HCT116 (cell line): ENCODE measurements around the gene TNFRSF9. TPM values are rescaled to one million over a fixed set of nuclear protein-coding genes. Genes with fewer than 3 reads are reported as not detected.

Experiments used
- ATAC-seq: fragments of 200-7000 bp; cut with Tn5 transposase; 2 replicates; pipeline ENCODE4 v1.9.1; 2020; ENCODE audit warnings: mild to moderate bottlenecking, moderate library complexity
- BruUV-seq: library from RNA; stranded (reverse); fragments of 400-500 nt; replicated peaks from 2 replicates; lab custom pipeline; 2021; lab: Mats Ljungman, UMichigan
- CTCF ChIA-PET: fragments of 300-600 bp; sonication (Branson Sonifier 250); formaldehyde crosslinking; loops from one replicate; lab custom pipeline; 2021; ENCODE audit warnings: antibody characterized with exemption; lab: Charles Lee
- POLR2A ChIA-PET: fragments of 300-600, 350-600 bp; sonication (Branson Sonifier 250); formaldehyde crosslinking; loops from one replicate; lab custom pipeline; 2021; ENCODE audit warnings: antibody characterized with exemption; lab: Charles Lee
- RAD21 ChIA-PET, 2 experiments: fragments of 300-600 bp; sonication (Branson Sonifier 250); formaldehyde crosslinking; loops; one replicate each; lab custom pipeline; 2023; ENCODE audit warnings: low total read pairs in 2 of 2; ENCODE audit not compliant: uncharacterized antibody in 2 of 2, unreplicated experiment in 2 of 2, low non-redundant PET in 1 of 2; lab: Charles Lee
- DNase-seq: peaks from one replicate; pipeline ENCODE4 v3.0.0-alpha.2; 2010; ENCODE audit warnings: low read depth, low spot score
- H2AFZ ChIP-seq: fragments of 200-600 bp; shearing (Covaris generic), sonication (generic); 2 replicates; pipeline ENCODE4 v1.6.1; 2017; ENCODE audit warnings: low read depth, mixed run types, mixed read lengths, antibody characterized with exemption, low read length; ENCODE audit not compliant: poor library complexity, severe bottlenecking
- H3K27ac ChIP-seq: 2 replicates; pipeline ENCODE4 v1.5.1; 2012; ENCODE audit warnings: low read depth, low read length
- H3K27me3 ChIP-seq: fragments of 200-600 bp; sonication (generic); 2 replicates; pipeline ENCODE4 v1.6.1; 2016; ENCODE audit warnings: mixed run types, low read length, mixed read lengths; ENCODE audit not compliant: insufficient read depth
- H3K36me3 ChIP-seq, 2 experiments: fragments of 200-500 bp in 1 of 2; fragments of 200-600 bp in 1 of 2; sonication (Bioruptor generic) in 1 of 2; sonication (generic) in 1 of 2; 2 replicates each; pipeline versions ENCODE4 v1.5.1 to v1.6.1; 2014 to 2016; ENCODE audit warnings: low read length in 2 of 2, inconsistent platforms in 1 of 2, mixed read lengths in 1 of 2, mixed run types in 1 of 2; ENCODE audit not compliant: insufficient read depth in 2 of 2, control insufficient read depth in 1 of 2
- H3K4me1 ChIP-seq, 2 experiments: fragments of 200-600 bp in 1 of 2; sonication (generic) in 1 of 2; 2 replicates each; pipeline versions ENCODE4 v1.5.1 to v1.6.1; 2012 to 2017; ENCODE audit warnings: low read length in 2 of 2, inconsistent platforms in 1 of 2, mild to moderate bottlenecking in 1 of 2, mixed read lengths in 1 of 2, mixed run types in 1 of 2, moderate library complexity in 1 of 2; ENCODE audit not compliant: insufficient read depth in 2 of 2, control insufficient read depth in 1 of 2
- H3K4me2 ChIP-seq: fragments of 200-600 bp; sonication (generic); 2 replicates; pipeline ENCODE4 v1.6.1; 2017; ENCODE audit warnings: mixed run types, low read length, mixed read lengths
- H3K4me3 ChIP-seq, 2 experiments: fragments of 200-600 bp in 1 of 2; sonication (generic) in 1 of 2; replicated peaks in 1 of 2; 2 replicates each; pipeline ENCODE4 v1.5.1; 2011 to 2016; ENCODE audit warnings: low read length in 2 of 2, control low read depth in 1 of 2, low read depth in 1 of 2, mild to moderate bottlenecking in 1 of 2, mixed read lengths in 1 of 2, mixed run types in 1 of 2
- H3K79me2 ChIP-seq: fragments of 200-600 bp; sonication (generic); 2 replicates; pipeline ENCODE4 v1.6.1; 2017; ENCODE audit warnings: mild to moderate bottlenecking, mixed run types, low read length, moderate library complexity, mixed read lengths; ENCODE audit not compliant: insufficient read depth
- H3K9ac ChIP-seq: fragments of 200-600 bp; sonication (generic); 2 replicates; pipeline ENCODE4 v1.6.1; 2016; ENCODE audit warnings: low read length, mixed read lengths
- H3K9me2 ChIP-seq: fragments of 200-600 bp; sonication (generic), shearing (Covaris generic); 2 replicates; pipeline ENCODE4 v1.6.1; 2017; ENCODE audit warnings: mixed run types, mild to moderate bottlenecking, moderate library complexity; ENCODE audit not compliant: insufficient read depth
- H3K9me3 ChIP-seq, 2 experiments: fragments of 200-500 bp in 1 of 2; fragments of 200-600 bp in 1 of 2; sonication (Bioruptor generic) in 1 of 2; sonication (generic) in 1 of 2; 2 replicates each; pipeline ENCODE4 v1.6.1; 2014 to 2017; ENCODE audit warnings: low read length in 2 of 2, mixed read lengths in 2 of 2, inconsistent platforms in 1 of 2, low read depth in 1 of 2, mild to moderate bottlenecking in 1 of 2, mixed run types in 1 of 2, moderate library complexity in 1 of 2; ENCODE audit not compliant: control insufficient read depth in 1 of 2, insufficient read depth in 1 of 2
- H4K20me1 ChIP-seq: fragments of 200-600 bp; sonication (generic), shearing (Covaris generic); 2 replicates; pipeline ENCODE4 v1.6.1; 2017; ENCODE audit warnings: mixed run types, mild to moderate bottlenecking, moderate library complexity; ENCODE audit not compliant: insufficient read depth
- JUND ChIP-seq: IDR thresholded peaks from 2 replicates; pipeline ENCODE4 v1.6.1; 2012
- POLR2A ChIP-seq: IDR thresholded peaks from 2 replicates; pipeline ENCODE4 v1.7.0; 2011; ENCODE audit warnings: borderline replicate concordance; ENCODE audit not compliant: insufficient read depth, insufficient read length; ENCODE audit errors: extremely low read depth
- POLR2AphosphoS5 ChIP-seq: IDR thresholded peaks from 2 replicates; pipeline ENCODE4 v1.6.1; 2011; ENCODE audit warnings: mild to moderate bottlenecking, low read depth, low read length, moderate library complexity
- RAD21 ChIP-seq: IDR thresholded peaks from 2 replicates; pipeline ENCODE4 v1.6.1; 2012; ENCODE audit warnings: low read depth, mild to moderate bottlenecking
- SIN3A ChIP-seq: IDR thresholded peaks from 2 replicates; pipeline ENCODE4 v1.6.1; 2012; ENCODE audit warnings: low read depth
- SP1 ChIP-seq: IDR thresholded peaks from 2 replicates; pipeline ENCODE4 v1.6.1; 2012; ENCODE audit warnings: low read depth
- SRF ChIP-seq: IDR thresholded peaks from 2 replicates; pipeline ENCODE4 v1.6.1; 2012; ENCODE audit warnings: low read depth
- TCF7L2 ChIP-seq: IDR thresholded peaks from 2 replicates; pipeline ENCODE4 v1.7.0; 2011; ENCODE audit warnings: borderline replicate concordance, inconsistent platforms; ENCODE audit not compliant: insufficient read depth, insufficient read length; ENCODE audit errors: extremely low read depth
- intact Hi-C: fragments of 100-400 bp; cut with micrococcal nuclease; formaldehyde crosslinking; loops from 2 replicates; pipeline ENCODE4 v1.10.0; 2022
- total RNA-seq: library from RNA; stranded (reverse); gene quantifications from one replicate; pipeline ENCODE4 v1.2.1, GENCODE V29; 2021; ENCODE audit not compliant: unreplicated experiment
- TF ChIP-seq, protein P1 (sequence below): IDR thresholded peaks from 2 replicates; pipeline ENCODE4 v1.6.1; 2012
- TF ChIP-seq, protein P2 (sequence below), 3 experiments: fragments of 200-600 bp in 1 of 3; sonication (generic) in 1 of 3; IDR thresholded peaks in 2 of 3; conservative IDR thresholded peaks in 1 of 3; 2 replicates each; pipeline ENCODE4 v1.5.1; 2012 to 2017; ENCODE audit warnings: low read depth in 2 of 3, low read length in 2 of 3, antibody characterized with exemption in 1 of 3, borderline replicate concordance in 1 of 3, control low read depth in 1 of 3, mild to moderate bottlenecking in 1 of 3, mixed read lengths in 1 of 3, mixed run types in 1 of 3, moderate library complexity in 1 of 3; ENCODE audit not compliant: insufficient read depth in 1 of 3

The TNFRSF9 gene
- total RNA-seq, 1 experiment from 2014 or later, result 0.20 TPM

DNA sequence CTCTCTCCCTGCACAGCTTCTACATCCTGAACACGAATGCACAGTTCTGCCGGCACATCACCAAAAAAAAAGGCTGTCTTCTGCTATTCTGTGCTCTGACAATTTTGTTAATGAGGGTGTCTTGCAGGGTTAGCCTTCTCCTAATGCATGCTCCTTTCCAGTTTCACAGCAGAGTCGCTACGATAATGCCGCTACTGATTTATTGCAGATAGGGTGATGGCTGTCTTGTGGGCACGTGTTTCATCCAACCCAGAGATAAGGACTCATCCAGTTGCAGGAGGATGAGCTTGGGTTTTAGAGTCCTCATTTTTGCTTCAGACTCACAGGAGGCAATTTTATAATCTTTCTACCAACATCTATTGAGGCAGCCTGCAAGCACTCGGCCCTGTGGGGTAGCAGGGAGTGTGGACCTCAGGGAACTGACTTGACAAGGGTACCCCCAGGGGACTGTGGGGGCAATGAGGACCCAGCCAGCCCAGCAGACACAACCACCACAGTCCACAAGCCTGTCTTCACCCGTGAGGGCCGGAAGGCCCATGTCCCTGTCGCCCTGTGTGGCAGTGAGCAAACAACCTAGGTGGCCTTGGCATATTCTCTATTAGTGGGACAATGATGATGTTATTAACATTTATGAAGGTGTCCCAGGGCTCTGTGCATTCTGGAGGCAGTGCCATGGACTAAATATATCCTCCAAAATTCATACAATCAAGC, 72.4 kb downstream of the TNFRSF9 start:
- Histone ChIP-seq H3K79me2 (no peaks in the 10 kb centered on the region), H2AFZ (no peak overlapping the region), H3K4me2 (no peak overlapping the region), H3K4me3 (no peak overlapping the region), H4K20me1 (no peaks in the 10 kb centered on the region), H3K9ac (no peak overlapping the region), H3K4me1 (no peaks in the 10 kb centered on the region), H3K27ac (no peak overlapping the region), H3K27me3 (no peaks in the 10 kb centered on the region), H3K9me2 (no peaks in the 10 kb centered on the region), H3K36me3 (no peaks in the 10 kb centered on the region), H3K9me3 (no peaks in the 10 kb centered on the region)
- TF ChIP-seq SIN3A, result no peak
- TF ChIP-seq RAD21, result no peak
- TF ChIP-seq SRF, result no peak
- TF ChIP-seq, protein P1, sequence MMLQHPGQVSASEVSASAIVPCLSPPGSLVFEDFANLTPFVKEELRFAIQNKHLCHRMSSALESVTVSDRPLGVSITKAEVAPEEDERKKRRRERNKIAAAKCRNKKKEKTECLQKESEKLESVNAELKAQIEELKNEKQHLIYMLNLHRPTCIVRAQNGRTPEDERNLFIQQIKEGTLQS, result no peak
- TF ChIP-seq SP1, result no peak
- no peak for TF ChIP-seq POLR2A
- no peak for TF ChIP-seq TCF7L2
- no peak for TF ChIP-seq POLR2AphosphoS5
- TF ChIP-seq, protein P2, sequence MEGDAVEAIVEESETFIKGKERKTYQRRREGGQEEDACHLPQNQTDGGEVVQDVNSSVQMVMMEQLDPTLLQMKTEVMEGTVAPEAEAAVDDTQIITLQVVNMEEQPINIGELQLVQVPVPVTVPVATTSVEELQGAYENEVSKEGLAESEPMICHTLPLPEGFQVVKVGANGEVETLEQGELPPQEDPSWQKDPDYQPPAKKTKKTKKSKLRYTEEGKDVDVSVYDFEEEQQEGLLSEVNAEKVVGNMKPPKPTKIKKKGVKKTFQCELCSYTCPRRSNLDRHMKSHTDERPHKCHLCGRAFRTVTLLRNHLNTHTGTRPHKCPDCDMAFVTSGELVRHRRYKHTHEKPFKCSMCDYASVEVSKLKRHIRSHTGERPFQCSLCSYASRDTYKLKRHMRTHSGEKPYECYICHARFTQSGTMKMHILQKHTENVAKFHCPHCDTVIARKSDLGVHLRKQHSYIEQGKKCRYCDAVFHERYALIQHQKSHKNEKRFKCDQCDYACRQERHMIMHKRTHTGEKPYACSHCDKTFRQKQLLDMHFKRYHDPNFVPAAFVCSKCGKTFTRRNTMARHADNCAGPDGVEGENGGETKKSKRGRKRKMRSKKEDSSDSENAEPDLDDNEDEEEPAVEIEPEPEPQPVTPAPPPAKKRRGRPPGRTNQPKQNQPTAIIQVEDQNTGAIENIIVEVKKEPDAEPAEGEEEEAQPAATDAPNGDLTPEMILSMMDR (IDR thresholded peaks at IDR 0.05 in 2 of 3, conservative IDR thresholded peaks at IDR 0.05 in 1 of 3; ENCODE audit: borderline replicate concordance in 1 of 3, insufficient read depth in 1 of 3, low read depth in 2 of 3, low read length in 2 of 3), result no peak
- no peak for TF ChIP-seq JUND
- DNase-seq (no peak), ATAC-seq (no peak)
- ChIA-PET POLR2A (no interaction called here), RAD21 (no interaction called here), CTCF (no interaction called here)
- BruUV-seq, result no TSS peak
- intact Hi-C loops, result no loop called here
